Esophagus muscularis mucosa (tissue), 4 donors: ENCODE measurements around the gene PLGRKT. TPM values are rescaled to one million over a fixed set of nuclear protein-coding genes. Genes with fewer than 3 reads are reported as not detected.
"Not testable (repeated sequence)": the region's sequence is repeated elsewhere in the genome, so short reads cannot be mapped to it uniquely, and the experiment has no call there.

ENCODE experiments used
- DNase-seq: peaks from one replicate; pipeline ENCODE4 v3.0.0-alpha.2; 2017; ENCODE audit errors: extremely low spot score
- H3K27ac ChIP-seq, 4 donors: fragments of 200-600 bp; sonication (generic); replicated peaks in 1 of 4; 1 replicate in 3 of 4; 2 replicates in 1 of 4; pipeline ENCODE4 v1.5.1; 2016 to 2019; ENCODE audit warnings: mild to moderate bottlenecking in 1 of 4
- H3K27me3 ChIP-seq, 4 donors: fragments of 200-600 bp; sonication (generic); one replicate each; pipeline versions ENCODE4 v1.5.1 to v1.6.0; 2016 to 2019
- H3K36me3 ChIP-seq, 4 donors: fragments of 200-600 bp; sonication (generic); one replicate each; pipeline ENCODE4 v1.5.1; 2016 to 2019
- H3K4me1 ChIP-seq, 4 donors: fragments of 200-600 bp; sonication (generic); one replicate each; pipeline ENCODE4 v1.5.1; 2016 to 2019
- H3K4me3 ChIP-seq, 4 donors: fragments of 200-600 bp; sonication (generic); 1 replicate in 2 of 4; 2 replicates in 2 of 4; pipeline ENCODE4 v1.5.1; 2016 to 2019; ENCODE audit warnings: mild to moderate bottlenecking in 4 of 4, moderate library complexity in 1 of 4
- H3K9me3 ChIP-seq, 4 donors: fragments of 200-600 bp; sonication (generic); 1 replicate in 3 of 4; 2 replicates in 1 of 4; pipeline ENCODE4 v1.5.1; 2016 to 2019
- EP300 ChIP-seq: sonication (generic); formaldehyde crosslinking; IDR thresholded peaks from one replicate; pipeline ENCODE4 v1.6.1; 2017; ENCODE audit warnings: antibody characterized with exemption
- POLR2A ChIP-seq: fragments of 450-650 bp; IDR thresholded peaks from one replicate; pipeline ENCODE4 v1.6.1; 2017; ENCODE audit warnings: antibody characterized with exemption, moderate library complexity, mild to moderate bottlenecking, low read depth
- POLR2AphosphoS5 ChIP-seq, 2 donors: sonication (generic); formaldehyde crosslinking; IDR thresholded peaks; one replicate each; pipeline ENCODE4 v1.6.1; 2017; ENCODE audit warnings: antibody characterized with exemption in 2 of 2
- WGBS: methylation state at CpG from one replicate; pipeline ENCODE4 v1.1.5; 2018; 5-methylcytosine and 5-hydroxymethylcytosine counted together
- intact Hi-C: fragments of 100-400 bp; cut with DNase I; formaldehyde crosslinking; loops from one replicate; pipeline ENCODE4 v1.15.1; 2023
- total RNA-seq, 4 donors: library from RNA; depleted of rRNA; stranded (reverse); fragments of >200 nt; gene quantifications; one replicate each; pipeline versions ENCODE4 v1.1.0 to v1.2.1, GENCODE V29; 2016
- TF ChIP-seq, protein P1 (sequence below), 3 experiments: fragments of 200-600 bp in 2 of 3; fragments of 450-650 bp in 1 of 3; sonication (generic) in 2 of 3; IDR thresholded peaks; one replicate each; pipeline ENCODE4 v1.5.1; 2017 to 2019; ENCODE audit warnings: antibody characterized with exemption in 3 of 3, mild to moderate bottlenecking in 2 of 3, moderate library complexity in 1 of 3

The PLGRKT gene
- total RNA-seq, 4 donors from 2014 or later: 11.1 to 18.3 (median 11.7) TPM

DNA sequence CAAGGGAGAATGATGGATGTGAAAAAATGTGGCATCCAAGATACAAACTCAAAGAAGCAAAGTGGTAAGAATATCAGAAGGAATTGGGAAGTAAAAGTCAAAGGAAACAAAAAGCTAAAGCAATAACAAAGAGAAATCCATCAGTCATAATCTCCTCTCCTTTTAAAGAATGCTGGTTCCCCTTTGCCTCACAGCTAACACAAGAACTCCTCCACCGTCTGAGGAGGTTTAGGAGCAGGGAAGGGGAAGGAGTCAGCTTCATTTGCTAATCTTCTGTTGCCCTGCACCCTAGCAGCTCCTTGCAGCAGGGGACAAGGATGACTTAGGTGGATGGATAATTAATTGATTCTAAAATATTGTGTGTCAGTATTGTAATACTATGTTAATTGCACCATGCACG is 29.0 kb upstream of the PLGRKT start:
- no peaks in the 10 kb centered on the region for H3K9me3 ChIP-seq
- peaks cover 0 to 59% (median 11%) of the 10 kb centered on the region in 4 donors for H3K36me3 ChIP-seq
- no peaks in the 10 kb centered on the region for H3K27me3 ChIP-seq
- peaks cover 0 to 14% (median 10%) of the 10 kb centered on the region in 4 donors for H3K4me1 ChIP-seq
- H3K4me3 ChIP-seq: no peak overlapping the region
- TF ChIP-seq EP300 (no peak), POLR2A (no peak), POLR2AphosphoS5 (IDR thresholded peaks at IDR 0.05) (no peak)
- TF ChIP-seq, protein P1, sequence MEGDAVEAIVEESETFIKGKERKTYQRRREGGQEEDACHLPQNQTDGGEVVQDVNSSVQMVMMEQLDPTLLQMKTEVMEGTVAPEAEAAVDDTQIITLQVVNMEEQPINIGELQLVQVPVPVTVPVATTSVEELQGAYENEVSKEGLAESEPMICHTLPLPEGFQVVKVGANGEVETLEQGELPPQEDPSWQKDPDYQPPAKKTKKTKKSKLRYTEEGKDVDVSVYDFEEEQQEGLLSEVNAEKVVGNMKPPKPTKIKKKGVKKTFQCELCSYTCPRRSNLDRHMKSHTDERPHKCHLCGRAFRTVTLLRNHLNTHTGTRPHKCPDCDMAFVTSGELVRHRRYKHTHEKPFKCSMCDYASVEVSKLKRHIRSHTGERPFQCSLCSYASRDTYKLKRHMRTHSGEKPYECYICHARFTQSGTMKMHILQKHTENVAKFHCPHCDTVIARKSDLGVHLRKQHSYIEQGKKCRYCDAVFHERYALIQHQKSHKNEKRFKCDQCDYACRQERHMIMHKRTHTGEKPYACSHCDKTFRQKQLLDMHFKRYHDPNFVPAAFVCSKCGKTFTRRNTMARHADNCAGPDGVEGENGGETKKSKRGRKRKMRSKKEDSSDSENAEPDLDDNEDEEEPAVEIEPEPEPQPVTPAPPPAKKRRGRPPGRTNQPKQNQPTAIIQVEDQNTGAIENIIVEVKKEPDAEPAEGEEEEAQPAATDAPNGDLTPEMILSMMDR (IDR thresholded peaks at IDR 0.05): no peak
- 77% methylated on average over 2 of the region's 2 CpGs for WGBS
- no peak for DNase-seq
- intact Hi-C loops: no loop called here
- H3K27ac ChIP-seq: no peak overlapping the region

DNA sequence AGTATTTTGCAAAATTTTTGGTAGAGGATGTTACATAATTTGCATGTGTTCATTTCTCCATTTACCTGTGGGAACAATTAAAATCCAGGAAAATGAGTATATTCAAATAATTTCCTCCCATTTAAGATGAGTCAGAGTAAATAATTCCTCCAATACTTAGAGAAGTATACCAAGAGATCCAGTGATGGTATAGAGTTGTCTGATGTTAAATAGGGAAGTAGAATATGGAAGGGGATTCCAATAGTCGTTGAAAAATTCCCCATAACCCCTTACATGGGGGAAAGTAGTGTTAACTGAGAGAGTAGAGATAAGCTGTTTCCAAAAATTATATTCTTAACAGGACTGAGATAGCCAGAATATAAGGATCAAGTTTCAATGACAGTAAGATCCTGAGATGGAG is 28.3 kb upstream of the PLGRKT start:
- TF ChIP-seq EP300: no peak
- TF ChIP-seq POLR2A: no peak
- TF ChIP-seq POLR2AphosphoS5 (IDR thresholded peaks at IDR 0.05): no peak
- TF ChIP-seq, protein P1 (IDR thresholded peaks at IDR 0.05): no peak
- H3K36me3 ChIP-seq: peaks cover 0 to 59% (median 11%) of the 10 kb centered on the region in 4 donors

DNA sequence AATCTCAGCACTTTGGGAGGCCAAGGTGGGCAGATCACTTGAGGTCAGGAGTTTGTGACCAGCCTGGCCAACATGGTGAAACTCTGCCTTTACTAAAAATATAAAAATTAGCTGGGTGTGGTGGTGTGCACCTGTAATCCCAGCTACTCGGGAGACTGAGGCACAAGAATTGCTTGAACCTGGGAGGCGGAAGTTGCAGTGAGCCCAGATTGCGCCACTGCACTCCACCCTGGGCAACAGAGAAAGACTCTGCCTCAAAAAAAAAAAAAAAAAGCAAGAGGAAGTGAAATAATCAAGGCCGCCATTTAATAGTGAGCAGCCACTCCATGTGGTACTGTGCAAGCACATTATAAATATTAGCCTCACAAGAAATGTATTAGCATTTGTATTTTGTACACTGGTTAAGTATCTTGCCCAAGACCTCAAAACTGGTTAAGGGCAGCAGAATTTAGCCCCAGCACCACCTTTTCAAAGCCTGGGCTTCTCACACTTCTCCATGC is 27.2 kb upstream of the PLGRKT start:
- peaks cover 0 to 14% (median 10%) of the 10 kb centered on the region in 4 donors for H3K4me1 ChIP-seq
- H3K4me3 ChIP-seq, H3K27ac ChIP-seq, H3K9me3 ChIP-seq, intact Hi-C loops, DNase-seq, H3K27me3 ChIP-seq: not testable (repeated sequence)
- WGBS: 90% methylated on average over 4 of the region's 4 CpGs
- H3K36me3 ChIP-seq: peaks cover 0 to 59% (median 11%) of the 10 kb centered on the region in 4 donors

More for the DNA sequence above, 28.3 kb upstream of the PLGRKT start:
- intact Hi-C loops: no loop called here
- Histone ChIP-seq H3K4me3 (no peak overlapping the region), H3K27ac (no peak overlapping the region), H3K9me3 (no peaks in the 10 kb centered on the region), H3K4me1 (peaks cover 0 to 14% (median 10%) of the 10 kb centered on the region in 4 donors), H3K27me3 (no peaks in the 10 kb centered on the region)
- 100% methylated on average over 1 of the region's 1 CpG for WGBS
- no peak for DNase-seq

DNA sequence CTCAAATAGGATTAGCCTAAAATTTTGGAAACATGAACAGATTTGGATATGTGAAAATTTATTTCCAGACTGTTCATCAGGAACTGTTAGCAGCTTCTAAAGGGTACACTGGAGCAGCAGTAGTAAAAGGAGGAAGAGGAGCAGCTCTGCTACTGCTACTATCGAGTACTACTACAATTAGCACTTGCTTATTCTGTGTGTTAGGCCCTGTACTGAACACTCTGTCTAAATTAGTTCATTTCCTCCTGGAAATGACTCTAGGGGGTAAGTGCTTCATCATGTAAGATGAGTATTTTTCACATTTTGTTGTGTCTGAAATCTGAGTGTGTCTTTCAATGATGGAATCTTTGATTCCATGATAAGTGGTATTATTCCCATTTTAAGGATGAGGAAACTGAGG is 22.4 kb upstream of the PLGRKT start:
- DNase-seq: no peak
- TF ChIP-seq, protein P1 (IDR thresholded peaks at IDR 0.05): no peak
- TF ChIP-seq POLR2A: no peak
- no peak for TF ChIP-seq EP300
- no peak for TF ChIP-seq POLR2AphosphoS5 (IDR thresholded peaks at IDR 0.05)
- no peaks in the 10 kb centered on the region for H3K9me3 ChIP-seq
- no peak overlapping the region for H3K27ac ChIP-seq
- peaks cover 0 to 45% (median 12%) of the 10 kb centered on the region in 4 donors for H3K36me3 ChIP-seq
- intact Hi-C loops: no loop called here
- WGBS: 77% methylated on average over 1 of the region's 1 CpG
- H3K4me3 ChIP-seq: no peak overlapping the region
- H3K4me1 ChIP-seq: peaks cover 0 to 5% (median 0%) of the 10 kb centered on the region in 4 donors
- no peaks in the 10 kb centered on the region for H3K27me3 ChIP-seq

DNA sequence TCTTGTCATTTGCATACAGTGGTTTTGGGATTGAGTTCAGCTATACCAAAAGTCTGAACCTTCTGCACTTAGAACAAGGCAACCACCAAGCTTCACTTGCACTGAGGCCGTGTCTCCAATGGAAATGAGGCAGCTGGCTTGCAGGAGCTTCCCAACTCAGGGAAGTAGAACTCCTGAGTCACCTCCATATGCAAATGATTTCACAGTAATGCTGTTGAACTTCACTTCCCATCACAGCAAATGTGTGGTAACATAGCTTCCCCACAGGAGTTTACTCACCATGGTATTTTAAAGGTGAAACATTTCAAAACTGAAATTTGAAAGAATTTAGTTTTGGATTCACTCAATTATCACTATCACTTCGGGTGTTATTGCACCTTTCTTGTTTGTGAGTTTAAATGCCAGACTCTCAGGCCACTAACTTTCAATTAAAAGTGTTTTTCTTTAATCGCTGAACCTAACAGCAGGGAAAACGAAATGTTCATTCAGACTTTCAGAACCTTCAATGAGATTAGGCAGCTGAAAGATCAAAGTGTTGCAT is 21.6 kb upstream of the PLGRKT start:
- intact Hi-C loops: loop anchor here (10.0 kb wide), 1 partner anchor 555 kb away; the partner anchor contains the start of gene RANBP6
- TF ChIP-seq POLR2A (no peak), EP300 (no peak), POLR2AphosphoS5 (IDR thresholded peaks at IDR 0.05) (no peak)
- TF ChIP-seq, protein P1 (IDR thresholded peaks at IDR 0.05): no peak
- 84% methylated on average over 4 of the region's 4 CpGs for WGBS
- H3K4me3 ChIP-seq: no peak overlapping the region
- peaks cover 0 to 5% (median 0%) of the 10 kb centered on the region in 4 donors for H3K4me1 ChIP-seq
- H3K27me3 ChIP-seq: no peaks in the 10 kb centered on the region
- DNase-seq: no peak
- H3K27ac ChIP-seq: no peak overlapping the region
- H3K9me3 ChIP-seq: no peaks in the 10 kb centered on the region
- peaks cover 0 to 39% (median 9%) of the 10 kb centered on the region in 4 donors for H3K36me3 ChIP-seq
